Activated CD8-positive, alpha-beta memory T cell treated with anti-CD3 and anti-CD28 coated beads, Interleukin-2, amount 50 U/mL, for 1 hour (primary cell): ENCODE measurements around the gene C1orf74.

ENCODE experiments used
- DNase-seq: peaks from one replicate; pipeline ENCODE4 v3.0.0-alpha.2; 2020; ENCODE audit errors: extremely low read depth

Gene C1orf74

DNA sequence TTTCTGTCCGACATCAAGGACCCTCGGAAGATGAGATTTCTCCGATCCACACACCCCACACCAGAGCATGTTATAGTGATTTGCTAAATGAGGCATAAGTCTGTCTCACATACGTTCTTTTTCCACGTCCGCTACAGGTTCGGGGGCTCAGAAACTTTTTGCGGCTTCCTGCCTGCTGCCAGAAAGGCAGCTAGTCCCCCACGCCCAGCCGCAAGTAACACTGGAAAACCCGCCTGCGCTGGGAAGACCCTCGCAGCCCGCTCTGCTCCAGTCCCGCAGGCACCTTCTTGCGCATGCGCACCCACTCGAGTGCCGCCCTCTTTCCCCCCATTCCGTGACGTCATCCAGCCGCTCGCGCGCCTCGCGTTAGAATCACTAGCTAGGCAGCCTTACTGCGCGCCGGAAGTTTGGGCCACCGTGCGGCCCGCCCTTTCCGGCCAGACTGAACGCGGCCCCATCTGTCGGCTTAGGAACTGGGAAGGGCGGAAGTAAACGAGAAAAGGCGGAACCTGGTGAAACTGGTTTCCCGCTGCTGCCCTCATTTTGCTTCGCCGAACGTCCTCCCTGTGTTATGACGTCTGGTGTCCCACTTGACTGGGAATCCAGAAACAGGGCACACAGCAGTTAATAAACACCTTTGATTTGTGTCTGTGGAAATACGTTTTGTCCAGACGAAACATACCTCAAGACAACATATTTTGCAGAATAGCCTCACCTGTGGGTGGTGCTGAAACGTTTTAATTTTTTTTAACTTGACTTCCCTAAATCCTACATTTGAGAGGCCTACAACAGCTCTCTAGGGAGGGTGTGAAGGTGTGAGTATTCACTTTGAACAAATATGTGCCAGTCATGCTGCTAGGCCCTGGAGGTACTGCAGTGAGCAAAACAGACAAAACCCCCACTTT is at the start of gene C1orf74:
Gene C1orf74, minus strand, starts transcription at position 295 of the 905 bp plus-strand sequence. CDS start 925 bp downstream, outside the sequence.
- peak; percentile 99 for DNase-seq

- no peak for DNase-seq
Observed at GRCh38 chr1:209831615-209832014, 47.3 kb upstream of the C1orf74 start.

- no peak for DNase-seq
Observed at GRCh38 chr1:209830722-209831121, 46.4 kb upstream of the C1orf74 start.

GRCh38 chr1:209829716-209830115 is 45.4 kb upstream of the C1orf74 start:
- no peak for DNase-seq

DNA sequence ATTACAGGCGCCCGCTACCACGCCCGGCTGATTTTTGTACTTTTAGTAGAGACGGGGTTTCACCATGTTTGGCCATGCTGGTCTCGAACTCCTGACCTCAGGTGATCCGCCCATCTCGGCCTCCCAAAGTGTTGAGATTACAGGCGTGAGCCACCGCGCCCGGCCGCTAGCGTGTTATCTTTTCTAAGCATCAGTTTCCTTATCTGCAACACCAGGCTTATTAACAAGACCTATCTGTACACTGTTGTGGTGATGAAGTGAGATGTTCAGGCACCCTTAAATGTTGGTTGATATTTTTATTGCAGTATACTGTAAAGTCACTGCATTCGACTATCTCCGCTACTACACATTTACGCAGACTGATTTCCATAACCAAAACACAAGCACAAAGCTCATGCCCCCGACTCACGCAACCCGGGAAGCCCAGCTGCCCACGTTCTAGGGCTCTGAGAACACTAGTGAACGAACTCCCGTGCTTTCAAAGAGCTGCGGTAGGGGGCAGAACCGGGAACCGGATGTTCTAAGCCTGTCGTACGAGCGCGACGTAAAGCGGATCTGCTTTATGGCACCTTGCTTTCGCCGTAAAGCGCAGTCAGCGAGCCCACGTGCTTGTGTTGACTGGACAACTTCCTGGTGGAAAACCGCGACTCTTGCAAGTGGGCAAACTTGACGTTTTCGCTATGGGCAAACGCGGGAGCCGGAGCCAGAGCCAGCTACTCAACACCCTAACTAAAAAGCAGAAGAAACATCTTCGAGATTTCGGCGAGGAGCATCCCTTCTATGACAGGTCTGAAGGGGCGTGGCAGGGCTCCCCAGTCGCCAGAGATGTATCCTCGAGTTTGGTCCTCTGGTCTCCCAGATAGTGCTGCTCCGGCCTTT is 43.3 kb upstream of the C1orf74 start, which contains the start of gene UTP25:
Gene UTP25, plus strand, starts transcription at position 589 of the 879 bp plus-strand sequence. Its CDS starts 92 bp downstream, at position 681.
- DNase-seq, result peak; percentile 81

DNA sequence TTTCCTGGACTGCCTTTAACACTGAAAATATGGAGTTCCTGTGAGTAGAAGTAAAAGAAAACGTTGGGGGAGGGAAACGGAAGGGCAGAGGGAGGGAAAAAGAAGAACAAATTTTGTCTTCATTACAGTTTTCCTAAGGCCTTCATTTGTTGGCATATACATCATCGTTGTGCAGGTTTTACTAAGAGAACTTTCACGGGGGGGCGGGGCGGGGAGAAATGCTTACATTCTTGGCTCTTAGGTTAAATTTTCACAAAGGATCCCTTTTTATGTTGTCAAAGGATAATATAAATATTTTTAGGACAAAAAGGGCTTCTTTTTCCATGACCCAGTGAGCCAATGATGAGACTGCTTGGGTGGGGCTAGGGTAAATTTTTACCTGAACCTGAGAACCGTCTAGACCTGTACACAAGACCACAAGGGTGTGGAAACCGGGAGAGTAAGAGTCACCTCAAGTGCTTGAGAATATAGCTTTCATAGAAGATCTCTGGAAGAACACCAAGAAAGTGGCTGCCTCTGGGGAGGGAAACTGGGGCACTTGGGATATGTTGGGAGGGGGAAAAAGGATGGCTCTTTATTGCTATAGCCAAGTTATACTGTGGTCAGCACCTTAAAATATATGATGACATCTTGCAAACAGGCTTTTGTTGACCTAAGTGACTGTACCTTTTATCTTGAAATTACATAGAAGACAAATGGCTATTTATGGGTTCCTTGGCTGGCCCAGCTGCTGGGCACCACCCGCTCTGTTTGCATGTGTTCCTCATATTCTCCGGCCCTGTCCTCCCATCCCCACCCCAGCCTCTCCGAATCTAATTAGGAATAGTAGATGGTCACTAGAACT is 41.5 kb upstream of the C1orf74 start:
- no peak for DNase-seq

- no peak for DNase-seq
Observed at GRCh38 chr1:209823143-209824041, 39.0 kb upstream of the C1orf74 start.

- no peak for DNase-seq
Observed at GRCh38 chr1:209822706-209823105, 38.3 kb upstream of the C1orf74 start.

GRCh38 chr1:209820986-209821385 is 36.6 kb upstream of the C1orf74 start:
- DNase-seq, result no peak

DNA sequence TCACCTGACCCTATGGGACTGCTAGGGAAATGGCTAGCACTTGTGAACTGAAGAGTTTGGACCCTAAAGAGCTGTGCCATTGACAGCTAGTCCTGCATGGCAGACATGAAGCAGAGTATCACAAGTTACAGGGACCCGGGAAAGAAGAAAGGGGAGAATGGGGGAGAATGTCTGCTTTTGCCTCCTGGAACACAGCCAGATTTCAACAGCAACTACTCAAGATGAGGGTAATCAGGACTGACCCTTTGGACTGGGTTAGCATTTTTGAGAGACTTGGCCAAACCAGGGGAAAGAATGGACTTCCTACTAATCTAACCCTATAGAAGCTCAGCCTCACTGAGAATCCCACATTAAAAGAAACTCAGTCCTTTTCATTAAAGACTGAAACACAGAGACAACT is 34.7 kb upstream of the C1orf74 start:
- DNase-seq, result no peak

GRCh38 chr1:209817691-209818090 is 33.3 kb upstream of the C1orf74 start:
- no peak for DNase-seq

GRCh38 chr1:209816923-209817322 is 32.6 kb upstream of the C1orf74 start:
- no peak for DNase-seq

DNA sequence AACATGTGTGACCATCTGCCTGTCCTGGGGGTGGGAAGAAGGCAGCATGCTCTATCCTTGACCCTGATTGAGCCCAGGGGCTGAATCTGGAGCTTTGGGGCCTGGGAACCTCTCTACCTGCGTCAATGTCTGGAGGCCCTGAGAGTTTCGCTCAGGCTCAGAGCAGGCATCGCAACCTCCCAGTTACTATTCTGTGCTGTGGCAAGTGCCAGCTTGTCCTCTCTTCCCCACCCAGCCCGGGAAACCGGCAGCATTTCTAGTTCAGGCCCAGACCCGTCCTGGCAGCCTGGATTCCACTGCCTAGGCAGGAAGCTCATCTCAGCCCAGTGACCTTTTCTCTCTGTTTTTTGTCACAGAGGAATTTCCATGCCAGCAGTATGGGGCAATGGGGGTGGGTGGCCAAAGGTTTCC is 31.6 kb upstream of the C1orf74 start:
- no peak for DNase-seq

DNA sequence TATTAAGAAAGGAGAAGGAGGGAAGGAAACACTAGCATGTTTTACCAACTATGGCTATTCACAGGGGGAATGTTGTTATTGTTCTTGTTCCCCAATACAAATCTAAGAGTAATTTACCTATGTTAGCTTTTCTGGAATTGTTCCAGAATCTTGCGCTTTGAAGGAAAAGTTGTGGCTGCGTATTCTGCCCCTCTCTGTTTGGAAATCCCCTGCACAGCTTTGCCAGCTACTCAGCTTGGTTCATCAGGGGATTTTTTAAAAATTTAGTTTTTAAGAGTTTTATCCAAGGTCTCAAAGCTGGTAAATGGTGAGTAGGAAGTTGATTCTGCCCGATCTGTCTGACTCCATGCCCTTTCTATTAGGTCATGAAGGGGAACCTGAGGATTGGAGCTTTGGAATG is 31.1 kb upstream of the C1orf74 start:
- no peak for DNase-seq

GRCh38 chr1:209813902-209814301 is 29.5 kb upstream of the C1orf74 start:
- DNase-seq, result no peak

- no peak for DNase-seq
Observed at GRCh38 chr1:209810783-209811182, 26.4 kb upstream of the C1orf74 start.

DNA sequence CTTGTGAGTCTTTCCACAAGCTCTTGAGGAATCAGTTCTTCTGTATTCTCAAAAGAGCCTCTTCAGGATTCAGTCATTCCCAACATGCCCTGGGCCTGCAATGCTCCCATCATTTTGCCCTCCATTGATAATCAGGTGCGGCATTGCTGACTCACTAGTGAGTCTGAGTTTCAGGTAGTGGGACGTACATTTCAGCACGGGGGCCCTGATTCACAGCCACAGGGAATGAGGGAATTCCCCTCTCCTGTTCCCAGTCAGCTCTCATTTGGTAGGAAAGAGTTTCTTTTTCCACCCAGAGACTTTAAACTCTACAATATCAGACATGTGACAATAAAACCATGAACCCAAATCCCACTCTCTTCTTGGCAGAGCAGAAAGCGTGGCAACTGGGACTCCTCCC is 25.3 kb upstream of the C1orf74 start:
- DNase-seq, result no peak

GRCh38 chr1:209808059-209808581 is 23.8 kb upstream of the C1orf74 start:
- DNase-seq, result no peak

DNA sequence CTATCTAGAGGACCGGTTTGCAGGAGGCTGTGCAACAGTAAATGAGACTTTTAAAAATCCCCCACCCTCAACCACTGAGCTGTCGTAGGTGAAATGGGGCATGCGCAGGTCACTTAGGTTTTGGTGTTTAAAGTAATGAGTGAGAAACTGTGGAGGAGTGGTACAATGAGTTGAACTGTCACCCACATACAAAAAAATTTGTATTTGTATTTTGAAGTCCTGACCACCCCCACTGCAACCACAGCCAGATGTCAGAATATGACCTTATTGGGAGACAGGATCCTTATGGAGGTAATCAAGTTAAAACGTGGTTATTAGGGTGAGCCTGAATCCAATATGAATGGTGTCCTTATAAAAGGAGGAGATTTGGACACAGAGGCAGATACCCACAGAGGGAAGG is 23.1 kb upstream of the C1orf74 start:
- DNase-seq, result no peak
